Stimulated activated effector memory CD8-positive, alpha-beta T cell treated with anti-CD3 and anti-CD28 coated beads, Interleukin-12 subunit alpha, Interleukin-12 subunit beta, amount 100 ng/mL, for 72 hours (primary cell): ENCODE measurements around the gene HAUS8.
A peak's percentile ranks its signal among the peaks of the same experiment; 100 is the strongest.
"Not testable (repeated sequence)": the region's sequence is repeated elsewhere in the genome, so short reads cannot be mapped to it uniquely, and the experiment has no call there.

ENCODE experiments used
- ATAC-seq: fragments of 150-1000 bp; cut with Tn5 transposase; 2 replicates; pipeline ENCODE4 v1.10.0; 2021
- DNase-seq, 2 donors: peaks; one replicate each; pipeline ENCODE4 v3.0.0; 2021 to 2022; ENCODE audit warnings: low spot score in 2 of 2
- H3K27ac Mint-ChIP-seq: one replicate; pipeline ENCODE4 v1.8.0; 2022; ENCODE audit warnings: mild to moderate bottlenecking, mixed read lengths
- H3K36me3 Mint-ChIP-seq: one replicate; pipeline ENCODE4 v1.8.0; 2022; ENCODE audit warnings: mild to moderate bottlenecking, mixed read lengths
- H3K4me1 Mint-ChIP-seq: one replicate; pipeline ENCODE4 v1.8.0; 2022; ENCODE audit warnings: mixed read lengths
- H3K4me3 Mint-ChIP-seq: one replicate; pipeline ENCODE4 v1.8.0; 2022; ENCODE audit warnings: mild to moderate bottlenecking, mixed read lengths
- H3K9me3 Mint-ChIP-seq: one replicate; pipeline ENCODE4 v1.8.0; 2022; ENCODE audit warnings: mixed read lengths

HAUS8 gene

GRCh38 chr19:17037184-17037583 is 38.1 kb downstream of the HAUS8 start:
- Mint-ChIP-seq H3K4me1 (no peaks in the 10 kb centered on the region), H3K36me3 (no peaks in the 10 kb centered on the region), H3K9me3 (no peaks in the 10 kb centered on the region), H3K4me3 (no peak overlapping the region), H3K27ac (no peak overlapping the region)
- ATAC-seq, result no peak
- no peak for DNase-seq

GRCh38 chr19:17036640-17037039 is 38.6 kb downstream of the HAUS8 start:
- Mint-ChIP-seq H3K4me1 (no peaks in the 10 kb centered on the region), H3K4me3 (no peak overlapping the region), H3K27ac (no peak overlapping the region), H3K36me3 (no peaks in the 10 kb centered on the region), H3K9me3 (no peaks in the 10 kb centered on the region)
- no peak for ATAC-seq
- no peak for DNase-seq

- no peak overlapping the region for H3K27ac Mint-ChIP-seq
- no peaks in the 10 kb centered on the region for H3K36me3 Mint-ChIP-seq
- no peak overlapping the region for H3K4me3 Mint-ChIP-seq
- no peaks in the 10 kb centered on the region for H3K9me3 Mint-ChIP-seq
- ATAC-seq (no peak), DNase-seq (no peak)
- H3K4me1 Mint-ChIP-seq, result no peaks in the 10 kb centered on the region
Measured at GRCh38 chr19:17035842-17036424, 39.3 kb downstream of the HAUS8 start.

- Mint-ChIP-seq H3K27ac (no peak overlapping the region), H3K4me3 (no peak overlapping the region), H3K9me3 (no peaks in the 10 kb centered on the region), H3K36me3 (no peaks in the 10 kb centered on the region), H3K4me1 (no peaks in the 10 kb centered on the region)
- DNase-seq (no peak), ATAC-seq (no peak)
Measured at GRCh38 chr19:17031741-17032140, 43.5 kb downstream of the HAUS8 start.

- ATAC-seq (no peak), DNase-seq (no peak)
- Mint-ChIP-seq H3K36me3 (no peaks in the 10 kb centered on the region), H3K9me3 (peaks cover 3% of the 10 kb centered on the region), H3K4me1 (peaks cover 8% of the 10 kb centered on the region), H3K27ac (no peak overlapping the region), H3K4me3 (peak overlapping the region; percentile 7)
Measured at GRCh38 chr19:17027535-17027975, 47.7 kb downstream of the HAUS8 start.

- Mint-ChIP-seq H3K4me1 (peaks cover 8% of the 10 kb centered on the region), H3K4me3 (peak within 1 kb of the TSS; percentile 33), H3K27ac (no peak within 1 kb of the TSS)
Measured at GRCh38 chr19:17026706-17027534, 48.3 kb downstream of the HAUS8 start, which contains the start of gene CPAMD8. Gene CPAMD8 (minus strand): TSS chr19:17026810. CDS start chr19:17026642, 168 bp downstream.

GRCh38 chr19:17025991-17026658 is 49.1 kb downstream of the HAUS8 start:
- peaks cover 8% of the 10 kb centered on the region for H3K4me1 Mint-ChIP-seq

More at GRCh38 chr19:17026706-17027534, 48.3 kb downstream of the HAUS8 start, which contains the start of gene CPAMD8:
- Mint-ChIP-seq H3K36me3 (no peaks in the 10 kb centered on the region), H3K9me3 (peaks cover 3% of the 10 kb centered on the region)
- ATAC-seq, result peak; percentile 9
- DNase-seq, result no peak

GRCh38 chr19:17025361-17025760 is 49.9 kb downstream of the HAUS8 start:
- DNase-seq, result no peak
- ATAC-seq, result no peak
- Mint-ChIP-seq H3K27ac (no peak overlapping the region), H3K4me1 (peaks cover 8% of the 10 kb centered on the region), H3K9me3 (peaks cover 3% of the 10 kb centered on the region), H3K4me3 (no peak overlapping the region), H3K36me3 (no peaks in the 10 kb centered on the region)

More at GRCh38 chr19:17025991-17026658, 49.1 kb downstream of the HAUS8 start:
- H3K4me3 Mint-ChIP-seq, result peak overlapping the region; percentile 33
- H3K36me3 Mint-ChIP-seq, result no peaks in the 10 kb centered on the region
- no peak overlapping the region for H3K27ac Mint-ChIP-seq
- DNase-seq, result no peak
- H3K9me3 Mint-ChIP-seq, result peaks cover 3% of the 10 kb centered on the region
- ATAC-seq, result peak; percentile 37

- not testable (repeated sequence) for H3K4me1 Mint-ChIP-seq, ATAC-seq, H3K27ac Mint-ChIP-seq, H3K9me3 Mint-ChIP-seq, DNase-seq, H3K4me3 Mint-ChIP-seq, H3K36me3 Mint-ChIP-seq
Measured at GRCh38 chr19:17024941-17025340, 50.3 kb downstream of the HAUS8 start.

- Mint-ChIP-seq H3K36me3 (no peaks in the 10 kb centered on the region), H3K9me3 (peaks cover 3% of the 10 kb centered on the region), H3K27ac (no peak overlapping the region), H3K4me3 (no peak overlapping the region), H3K4me1 (peaks cover 8% of the 10 kb centered on the region)
- no peak for ATAC-seq
- DNase-seq, result no peak
Measured at GRCh38 chr19:17023805-17024204, 51.4 kb downstream of the HAUS8 start.

GRCh38 chr19:17022738-17023137 is 52.5 kb downstream of the HAUS8 start:
- peaks cover 8% of the 10 kb centered on the region for H3K4me1 Mint-ChIP-seq

GRCh38 chr19:17021793-17022590 is 53.3 kb downstream of the HAUS8 start:
- Mint-ChIP-seq H3K27ac (no peak overlapping the region), H3K9me3 (peaks cover 3% of the 10 kb centered on the region), H3K36me3 (no peaks in the 10 kb centered on the region), H3K4me3 (no peak overlapping the region), H3K4me1 (peaks cover 8% of the 10 kb centered on the region)
- DNase-seq (no peak), ATAC-seq (no peak)

More at GRCh38 chr19:17022738-17023137, 52.5 kb downstream of the HAUS8 start:
- Mint-ChIP-seq H3K4me3 (no peak overlapping the region), H3K9me3 (peaks cover 3% of the 10 kb centered on the region), H3K27ac (no peak overlapping the region), H3K36me3 (no peaks in the 10 kb centered on the region)
- ATAC-seq, result no peak
- no peak for DNase-seq

- ATAC-seq, result no peak
Measured at GRCh38 chr19:17021328-17021727, 53.9 kb downstream of the HAUS8 start.

GRCh38 chr19:17020823-17021222 is 54.4 kb downstream of the HAUS8 start:
- H3K27ac Mint-ChIP-seq, result no peak overlapping the region
- peaks cover 3% of the 10 kb centered on the region for H3K9me3 Mint-ChIP-seq
- H3K36me3 Mint-ChIP-seq, result no peaks in the 10 kb centered on the region
- H3K4me3 Mint-ChIP-seq, result no peak overlapping the region
- ATAC-seq (peak; percentile 45), DNase-seq (no peak)
- H3K4me1 Mint-ChIP-seq, result peaks cover 2% of the 10 kb centered on the region

More at GRCh38 chr19:17021328-17021727, 53.9 kb downstream of the HAUS8 start:
- no peak overlapping the region for H3K27ac Mint-ChIP-seq
- no peaks in the 10 kb centered on the region for H3K36me3 Mint-ChIP-seq
- H3K9me3 Mint-ChIP-seq, result peaks cover 3% of the 10 kb centered on the region
- no peak overlapping the region for H3K4me3 Mint-ChIP-seq
- DNase-seq, result no peak
- H3K4me1 Mint-ChIP-seq, result peaks cover 7% of the 10 kb centered on the region

- Mint-ChIP-seq H3K4me3 (no peak overlapping the region), H3K27ac (no peak overlapping the region)
Measured at GRCh38 chr19:17020385-17020784, 54.9 kb downstream of the HAUS8 start.

More at GRCh38 chr19:17020385-17020784, 54.9 kb downstream of the HAUS8 start:
- ATAC-seq (no peak), DNase-seq (no peak)
- H3K36me3 Mint-ChIP-seq, result no peaks in the 10 kb centered on the region
- no peaks in the 10 kb centered on the region for H3K4me1 Mint-ChIP-seq
- peaks cover 3% of the 10 kb centered on the region for H3K9me3 Mint-ChIP-seq
